HG02763 (cell line): ENCODE data around the gene NTHL1.
"Not testable (repeated sequence)": the region's sequence is repeated elsewhere in the genome, so short reads cannot be mapped to it uniquely, and the experiment has no call there.

ENCODE experiments used
- ATAC-seq: cut with Tn5 transposase; IDR thresholded peaks from one replicate; pipeline ENCODE4 v1.9.1; 2021; ENCODE audit warnings: mild to moderate bottlenecking, moderate library complexity; ENCODE audit not compliant: unreplicated experiment

The NTHL1 gene

GRCh38 chr16:2042986-2043666, 4.5 kb downstream of the NTHL1 start:
- no peak for ATAC-seq

GRCh38 chr16:2042171-2042985, 5.3 kb downstream of the NTHL1 start:
- ATAC-seq = no peak

GRCh38 chr16:2040787-2041522, 6.7 kb downstream of the NTHL1 start:
- no peak for ATAC-seq

GRCh38 chr16:2040041-2040786, 7.4 kb downstream of the NTHL1 start:
- no peak for ATAC-seq

- ATAC-seq = no peak
Observed at GRCh38 chr16:2039274-2040031, 8.2 kb downstream of the NTHL1 start.

- ATAC-seq = no peak
Observed at GRCh38 chr16:2038382-2039231, 9.0 kb downstream of the NTHL1 start.

- no peak for ATAC-seq
Observed at GRCh38 chr16:2037647-2038381, 9.8 kb downstream of the NTHL1 start.

GRCh38 chr16:2037115-2037514, 10.5 kb downstream of the NTHL1 start:
- no peak for ATAC-seq

- ATAC-seq = no peak
Observed at GRCh38 chr16:2036200-2036966, 11.3 kb downstream of the NTHL1 start.

- ATAC-seq = no peak
Observed at GRCh38 chr16:2035431-2036199, 12.0 kb downstream of the NTHL1 start.

GRCh38 chr16:2034696-2035430, 12.8 kb downstream of the NTHL1 start:
- no peak for ATAC-seq

GRCh38 chr16:2033909-2034695, 13.5 kb downstream of the NTHL1 start:
- ATAC-seq = not testable (repeated sequence)

GRCh38 chr16:2033057-2033908, 14.4 kb downstream of the NTHL1 start:
- ATAC-seq = no peak

GRCh38 chr16:2032285-2033056, 15.2 kb downstream of the NTHL1 start:
- ATAC-seq = no peak
